RCC 7860 (cell line): ENCODE data around the gene ATP6V1C2.
A peak's percentile ranks its signal among the peaks of the same experiment; 100 is the strongest.
"Not testable (repeated sequence)": the region's sequence is repeated elsewhere in the genome, so short reads cannot be mapped to it uniquely, and the experiment has no call there.

Experiments used
- DNase-seq: peaks from one replicate; pipeline ENCODE4 v3.0.0-alpha.2; 2015; ENCODE audit warnings: low spot score
- FAIRE-seq: peaks from 2 replicates; lab custom pipeline; 2012; peaks lifted over from hg19 to GRCh38; lab: Jason Lieb, UNC

The ATP6V1C2 gene

DNA sequence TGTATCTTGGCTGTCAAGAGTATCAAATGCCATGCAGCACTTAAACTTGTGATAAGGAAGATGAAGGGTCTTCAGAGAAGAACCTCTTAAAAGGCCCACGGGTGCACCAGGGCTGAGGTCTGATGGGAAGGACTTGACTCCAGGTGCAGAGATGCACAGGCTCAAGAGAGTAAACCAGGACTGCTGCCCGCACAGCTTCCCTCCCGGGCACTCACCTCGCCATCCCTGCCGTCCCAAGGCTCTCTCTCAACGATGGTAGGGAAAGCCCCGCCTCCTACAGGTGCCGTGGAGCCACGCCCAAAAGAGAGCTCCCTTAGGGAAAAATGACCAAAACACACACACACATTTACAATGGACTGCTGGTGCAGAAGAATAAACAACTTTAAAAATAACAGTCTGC, 63.3 kb downstream of the ATP6V1C2 start:
- DNase-seq = no peak

DNA sequence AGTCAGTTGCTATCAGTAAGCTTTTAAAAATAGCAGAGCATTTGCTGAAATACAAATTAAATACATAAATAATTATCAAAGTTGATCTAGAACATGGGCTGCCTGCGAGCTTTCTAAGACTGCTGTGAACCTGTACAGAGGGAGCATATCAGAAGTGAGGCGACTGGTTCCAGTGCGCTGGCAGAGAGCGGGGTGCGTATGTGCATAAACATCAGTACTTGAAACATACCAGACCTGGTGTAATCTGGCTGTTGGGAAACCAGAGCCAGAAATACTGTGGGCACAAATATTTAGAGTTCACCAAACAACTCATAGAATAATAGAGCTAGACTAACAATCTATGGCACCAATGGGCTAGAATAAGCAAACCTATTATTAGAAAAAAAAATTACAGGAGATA, 63.8 kb downstream of the ATP6V1C2 start:
- DNase-seq (no peak), FAIRE-seq (no peak)

More for the DNA sequence above, 63.3 kb downstream of the ATP6V1C2 start:
- no peak for FAIRE-seq

DNA sequence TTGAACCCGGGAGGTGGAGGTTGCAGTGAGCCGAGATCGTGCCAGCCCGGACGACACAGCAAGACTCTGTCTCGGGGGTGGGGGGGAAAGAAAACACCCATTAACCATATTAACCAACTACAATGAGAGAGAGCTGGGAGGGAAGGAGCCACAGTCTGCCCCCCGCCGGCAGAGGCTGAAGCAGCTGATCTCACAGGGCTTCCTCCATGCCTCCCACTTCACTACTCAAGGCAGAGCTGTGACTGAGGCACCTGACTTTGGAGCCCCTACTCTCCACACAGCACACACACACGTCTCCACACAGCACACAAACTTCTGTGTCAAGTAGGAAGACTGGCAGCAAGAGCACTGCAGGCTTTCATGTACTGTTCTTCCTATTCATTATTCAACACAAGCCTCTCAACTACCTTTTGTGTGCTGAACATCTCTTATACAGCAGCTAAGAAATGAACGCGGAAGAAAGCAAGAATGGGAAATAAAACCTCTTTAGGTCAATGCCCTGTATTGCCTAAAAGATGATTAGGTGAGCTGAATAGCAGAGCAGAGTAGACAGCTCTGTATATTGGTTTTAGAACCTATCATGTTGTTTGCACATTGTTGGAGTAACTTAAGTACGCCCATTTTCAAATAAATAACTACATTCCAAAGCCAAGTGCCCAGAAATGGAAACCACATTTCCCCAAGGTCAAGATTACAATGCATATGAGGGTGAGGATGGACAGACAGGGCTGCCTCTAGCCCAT, 65.0 kb downstream of the ATP6V1C2 start:
- FAIRE-seq (no peak), DNase-seq (no peak)

DNA sequence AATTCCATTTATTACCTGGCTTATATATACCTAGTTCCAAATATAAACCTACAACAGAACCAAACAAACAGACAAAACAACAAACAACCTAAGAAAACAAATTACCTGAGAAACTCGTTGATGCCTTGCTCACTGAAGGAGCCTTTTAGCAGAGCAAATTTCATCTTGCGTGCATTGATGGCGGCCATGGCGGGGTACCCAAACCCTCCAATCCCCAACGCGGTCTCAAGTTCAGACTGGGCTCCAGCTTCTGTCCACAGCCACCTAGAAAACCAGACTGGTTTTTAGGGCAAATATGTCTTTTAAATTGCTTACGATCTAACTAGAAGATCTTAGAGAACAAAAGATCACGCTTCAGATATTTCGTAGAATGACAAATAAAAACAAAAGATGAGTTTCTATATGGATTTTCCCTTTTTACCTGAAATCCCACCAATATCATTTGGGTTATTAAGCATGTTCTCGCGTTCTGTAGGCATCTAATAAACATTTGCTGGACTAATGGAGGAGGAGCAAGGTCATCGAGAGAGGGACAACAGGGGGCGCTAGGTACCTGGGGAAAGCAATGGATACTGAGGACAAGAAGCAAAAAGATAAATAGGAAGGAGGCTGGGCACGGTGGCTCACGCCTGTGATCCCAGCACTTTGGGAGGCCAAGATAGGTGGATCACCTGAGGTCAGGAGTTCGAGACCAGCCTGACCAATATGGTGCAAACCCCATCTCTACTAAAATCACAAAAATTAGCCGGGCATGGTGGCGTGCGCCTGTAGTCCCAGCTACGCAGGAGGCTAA, 65.9 kb downstream of the ATP6V1C2 start:
- no peak for FAIRE-seq
- no peak for DNase-seq

DNA sequence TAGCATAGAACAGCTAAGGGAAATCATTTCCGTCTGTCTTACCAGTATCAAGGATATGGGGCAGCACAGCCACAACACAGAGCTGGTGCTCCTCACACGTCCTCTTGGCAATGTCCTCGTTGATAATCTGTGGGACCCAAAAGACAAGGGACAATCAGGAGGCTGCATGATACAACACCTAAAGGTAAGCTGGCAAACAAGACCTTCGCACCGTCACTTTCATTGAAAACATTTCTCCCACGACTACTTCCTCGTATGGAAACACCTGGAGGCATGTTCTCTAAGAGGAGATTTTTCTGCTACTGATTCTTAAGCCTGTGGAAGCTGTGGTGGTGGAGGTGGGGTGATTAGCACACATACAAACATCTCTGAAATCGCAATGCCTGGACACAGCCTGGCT, 67.4 kb downstream of the ATP6V1C2 start:
- DNase-seq (no peak), FAIRE-seq (no peak)

DNA sequence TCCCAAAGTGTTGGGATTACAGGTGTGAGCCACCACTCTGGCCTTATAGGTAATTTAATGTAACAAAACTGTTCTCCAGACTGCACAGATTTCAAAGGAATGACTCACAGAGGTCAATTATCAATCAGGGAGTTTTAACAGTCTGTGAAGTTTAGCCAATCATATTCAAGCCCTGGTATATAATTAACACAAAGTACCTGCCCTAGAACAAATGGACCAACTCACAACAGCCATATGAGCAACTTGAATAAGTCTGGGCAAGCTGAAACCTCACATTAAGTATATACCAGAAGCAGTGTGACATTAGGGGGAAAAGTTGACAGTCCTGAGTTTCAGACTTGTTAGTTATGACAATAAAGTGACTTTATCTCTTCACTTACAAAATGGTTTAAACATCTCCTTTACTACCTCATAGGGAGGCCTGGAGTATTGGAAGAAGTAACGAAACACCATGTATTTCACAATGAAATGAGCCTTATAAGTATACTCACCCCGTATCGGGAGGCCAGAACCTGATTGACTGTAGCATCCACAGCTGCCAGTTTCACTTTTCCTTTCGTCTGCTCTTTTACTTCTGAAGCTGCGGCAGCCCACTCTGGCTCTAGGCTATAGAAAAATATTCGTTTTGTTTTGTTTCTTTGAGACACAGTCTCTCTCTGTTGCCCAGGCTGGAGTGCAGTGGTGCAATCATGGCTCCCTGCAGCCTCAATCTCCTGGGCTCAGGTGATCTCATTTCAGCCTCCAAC, 69.0 kb downstream of the ATP6V1C2 start:
- FAIRE-seq (peak; percentile 79), DNase-seq (peak; percentile 58)

DNA sequence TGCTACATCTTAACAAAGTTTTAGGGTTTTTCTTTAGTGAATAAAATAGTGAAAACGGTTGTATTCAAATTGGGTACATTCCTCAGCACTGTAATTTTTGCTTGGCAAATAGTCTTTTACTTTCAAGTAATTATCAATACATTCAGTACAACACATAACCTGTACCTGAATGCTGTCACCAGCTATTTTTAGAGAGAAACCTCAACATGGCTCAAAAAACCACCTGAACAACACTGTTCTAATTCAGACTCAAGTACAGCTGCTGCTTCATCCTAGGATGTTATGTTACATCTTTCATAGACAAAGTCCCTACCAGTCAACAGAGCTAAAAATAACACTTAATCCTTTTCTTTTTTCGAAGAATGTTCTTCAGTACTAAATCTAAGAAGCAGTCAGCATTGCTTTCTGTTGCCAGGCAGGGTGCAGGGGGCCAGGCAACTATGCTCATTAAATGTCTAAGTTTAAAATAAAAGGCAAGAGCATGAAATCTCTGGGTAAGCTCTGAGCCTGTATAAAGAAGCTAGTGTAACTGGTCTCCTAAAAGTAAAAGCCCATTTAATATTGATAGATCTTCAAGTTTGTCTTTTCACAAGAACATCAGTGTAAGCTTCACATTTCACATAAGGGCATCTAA, 70.7 kb downstream of the ATP6V1C2 start:
- no peak for DNase-seq
- FAIRE-seq = no peak

DNA sequence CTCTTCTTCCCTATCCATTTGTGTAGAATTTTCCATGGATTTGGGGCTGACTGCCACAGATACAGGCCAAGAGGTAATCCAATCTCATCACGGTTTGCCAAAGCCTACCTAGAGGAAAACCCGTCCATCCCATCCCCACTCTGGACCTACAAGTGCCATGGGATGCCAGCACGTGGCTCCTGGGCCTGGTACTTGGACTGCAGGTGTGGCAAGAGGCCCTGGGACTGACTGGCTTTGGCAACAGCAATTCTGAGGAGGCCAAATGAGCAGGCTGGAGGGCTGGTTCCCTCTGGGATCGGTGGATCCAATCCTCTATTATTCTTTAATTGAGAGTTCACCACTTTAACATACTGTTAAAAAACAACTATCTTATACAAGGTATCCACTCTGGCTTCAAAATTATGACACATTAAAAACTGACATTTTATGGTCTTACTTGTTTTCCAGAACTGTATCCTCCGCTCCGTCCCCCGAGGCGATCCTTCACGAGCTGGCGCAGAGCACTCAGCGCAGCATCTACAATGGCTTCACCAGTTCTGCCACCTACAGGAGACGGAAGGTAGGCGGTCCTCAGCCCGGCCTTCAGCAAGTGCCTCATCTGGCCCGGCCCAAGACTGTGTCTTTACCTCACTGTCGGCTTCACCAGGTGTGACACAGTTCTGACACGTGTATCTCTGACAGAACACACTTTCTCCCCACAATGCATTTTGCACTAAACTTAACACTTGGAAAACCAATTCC, 71.4 kb downstream of the ATP6V1C2 start:
- DNase-seq = no peak
- FAIRE-seq = no peak

DNA sequence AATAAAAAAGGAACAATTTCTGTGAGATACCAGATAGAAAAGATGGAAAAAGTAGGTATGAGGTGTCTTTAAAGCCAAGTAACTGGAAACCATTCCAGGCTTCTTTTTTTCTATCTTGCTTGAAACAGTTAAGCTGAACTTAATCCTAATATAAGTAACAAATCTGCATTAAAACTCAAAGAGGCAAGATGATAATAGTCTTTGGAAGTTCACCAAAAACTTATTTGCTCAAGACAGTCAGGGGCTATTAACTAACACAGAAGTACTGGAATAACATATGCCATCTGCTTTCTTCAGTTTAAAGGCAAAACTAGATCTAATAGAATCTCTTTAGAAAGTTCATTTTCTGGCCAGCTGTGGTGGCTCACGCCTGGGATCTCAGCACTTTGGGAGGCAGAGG, 72.4 kb downstream of the ATP6V1C2 start:
- DNase-seq = no peak
- FAIRE-seq = no peak

DNA sequence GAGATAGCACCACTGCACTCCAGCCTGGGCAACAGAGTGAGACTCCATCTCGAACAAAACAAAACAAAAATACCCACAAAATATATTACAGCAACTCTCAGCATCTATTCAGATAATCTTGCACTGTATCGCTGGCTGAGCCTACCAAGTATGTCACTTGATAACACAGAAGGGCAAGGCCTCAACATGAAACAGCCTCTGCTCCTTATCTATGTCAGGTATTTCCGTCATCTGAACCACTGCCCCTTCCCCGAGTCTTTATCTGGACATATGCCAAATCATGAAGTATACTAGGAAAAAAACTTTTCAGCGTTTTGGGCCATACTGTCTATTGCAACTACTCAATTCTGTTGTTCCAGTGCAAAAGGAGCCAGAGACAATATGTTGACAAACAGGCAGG, 73.4 kb downstream of the ATP6V1C2 start:
- FAIRE-seq = no peak
- DNase-seq = no peak

DNA sequence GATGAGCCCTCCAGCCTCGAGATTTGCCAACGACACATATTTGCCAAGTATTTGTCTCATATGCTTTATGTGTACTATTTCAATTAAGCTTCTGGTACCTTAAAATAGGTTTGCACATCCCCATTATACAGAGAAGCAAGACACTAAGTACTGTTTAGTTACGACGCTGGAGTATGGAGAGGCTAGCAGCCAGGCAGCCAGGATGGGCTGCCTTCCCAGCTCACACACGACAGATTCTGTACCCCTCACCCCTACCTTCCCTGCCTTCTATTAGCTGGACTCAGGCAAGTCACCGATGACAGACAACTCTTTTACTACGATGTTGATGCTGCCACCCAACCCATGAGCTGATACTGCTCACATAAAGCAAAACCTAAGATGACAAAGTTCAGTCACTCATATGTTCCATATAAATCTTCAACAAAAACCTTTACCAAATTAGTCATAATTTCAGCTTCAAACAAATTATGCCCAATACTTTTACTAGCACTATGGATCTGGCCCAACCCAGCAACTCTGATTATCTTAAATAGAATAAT, 74.1 kb downstream of the ATP6V1C2 start:
- DNase-seq = no peak
- FAIRE-seq = no peak

DNA sequence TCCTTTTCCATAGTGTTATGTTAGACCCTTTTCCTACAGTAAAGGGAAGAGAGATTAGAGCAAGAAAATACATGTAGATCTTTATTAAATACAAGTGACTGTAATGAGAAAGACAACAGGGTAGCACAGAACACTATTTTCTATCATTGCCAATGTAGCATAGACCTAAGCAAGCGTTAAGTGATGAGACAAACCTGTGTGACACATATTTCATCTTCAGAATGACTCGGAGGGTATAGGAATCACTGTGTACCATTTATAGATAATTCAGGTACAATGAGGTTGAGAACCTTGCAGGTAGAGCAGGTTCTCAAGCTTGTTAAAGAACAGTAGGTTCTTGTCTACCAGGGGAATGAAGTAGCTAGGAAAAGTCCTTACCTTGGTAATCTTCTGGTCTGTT, 75.3 kb downstream of the ATP6V1C2 start:
- DNase-seq (no peak), FAIRE-seq (no peak)

DNA sequence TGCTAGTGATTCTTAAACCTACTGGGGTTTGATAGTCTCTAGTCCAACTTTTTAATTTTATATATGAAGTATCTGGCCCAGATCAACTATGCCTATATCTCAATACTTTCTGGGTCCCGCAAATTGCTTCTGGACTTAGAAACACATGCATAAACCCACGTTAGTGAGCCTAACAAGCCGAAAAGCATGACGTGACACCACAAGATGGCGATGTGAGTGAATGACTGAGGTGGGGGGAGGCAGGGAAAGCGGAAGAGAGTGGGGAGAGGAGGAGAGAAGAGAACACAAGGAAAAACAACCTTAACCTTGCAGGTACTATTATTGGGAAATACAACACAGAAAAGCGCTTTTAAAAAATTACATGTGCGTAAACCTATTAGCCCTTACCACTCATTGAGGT, 77.4 kb downstream of the ATP6V1C2 start:
- no peak for FAIRE-seq
- DNase-seq = no peak

DNA sequence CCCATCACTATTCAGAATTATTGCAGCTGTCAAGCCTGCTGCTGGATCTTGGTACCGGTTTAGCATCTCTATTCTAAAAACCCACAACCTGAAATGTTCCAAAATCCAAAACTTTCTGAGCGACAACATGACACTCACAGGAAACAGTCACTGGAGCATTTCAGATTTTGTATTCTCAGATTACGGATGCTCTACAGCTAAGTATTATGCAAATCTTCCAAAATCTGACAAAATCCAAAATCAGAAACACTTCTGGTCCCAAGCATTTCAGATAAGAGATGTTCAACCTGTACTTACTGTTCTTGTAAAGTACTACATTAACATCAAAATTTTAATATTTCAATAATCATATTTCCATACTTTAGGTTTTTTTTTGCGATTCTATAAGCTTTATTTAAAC, 78.7 kb downstream of the ATP6V1C2 start:
- DNase-seq (no peak), FAIRE-seq (no peak)

DNA sequence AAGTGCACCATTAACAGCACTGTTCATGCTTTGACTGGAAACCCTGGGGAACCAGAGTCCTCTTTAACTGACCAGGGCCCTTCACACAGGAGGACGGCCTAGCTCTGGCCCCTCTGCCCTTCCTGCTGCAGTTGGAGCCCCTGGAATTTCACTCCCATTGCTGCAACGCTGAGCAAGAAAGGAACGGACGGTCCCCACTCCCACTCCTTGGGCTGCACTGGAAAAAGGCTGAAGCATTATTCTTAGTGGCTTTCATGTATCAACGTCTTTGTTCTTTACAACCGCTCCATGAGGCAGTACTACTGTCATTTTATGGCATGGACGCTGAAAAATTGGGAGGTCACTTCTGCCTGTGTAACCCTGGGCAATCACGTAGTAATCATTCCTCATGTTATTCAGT, 81.2 kb downstream of the ATP6V1C2 start:
- FAIRE-seq (no peak), DNase-seq (no peak)

DNA sequence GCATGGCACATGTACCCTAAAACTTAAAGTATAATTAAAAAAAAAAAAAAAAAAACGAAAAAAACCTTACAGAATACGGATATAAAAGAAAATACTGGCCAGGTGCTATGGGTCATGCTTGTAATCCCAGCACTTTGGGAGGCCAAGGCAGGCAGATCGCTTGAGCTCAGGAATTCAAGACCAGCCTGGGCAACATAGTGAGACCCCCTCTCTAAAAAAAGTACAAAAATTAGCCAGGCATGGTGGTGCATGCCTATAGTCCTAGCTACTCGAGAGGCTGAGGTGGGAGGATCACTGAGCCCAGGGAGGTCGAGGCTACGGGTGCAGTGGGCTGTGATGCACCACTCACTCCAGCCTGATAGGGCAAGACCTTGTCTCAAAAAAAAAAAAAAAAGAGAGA, 84.6 kb downstream of the ATP6V1C2 start:
- DNase-seq, FAIRE-seq: not testable (repeated sequence)

DNA sequence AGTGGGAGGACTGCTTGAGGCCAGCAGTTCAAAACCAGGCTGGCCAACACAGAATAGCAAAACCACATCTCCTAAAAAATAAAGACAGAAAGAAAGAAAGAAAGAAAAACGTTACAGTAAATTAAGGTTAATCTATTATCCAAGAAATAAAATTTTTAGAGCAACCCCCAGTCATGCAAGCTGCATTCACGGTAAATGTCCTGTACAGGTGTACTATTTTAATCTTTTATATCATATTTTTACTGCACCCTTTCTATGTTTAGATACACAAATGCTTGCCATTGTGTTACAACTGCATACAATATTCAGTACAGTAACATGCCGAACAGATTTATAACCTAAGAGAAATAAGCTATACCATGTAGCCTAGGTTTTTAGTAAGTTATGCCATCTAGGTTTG, 85.1 kb downstream of the ATP6V1C2 start:
- no peak for FAIRE-seq
- no peak for DNase-seq

DNA sequence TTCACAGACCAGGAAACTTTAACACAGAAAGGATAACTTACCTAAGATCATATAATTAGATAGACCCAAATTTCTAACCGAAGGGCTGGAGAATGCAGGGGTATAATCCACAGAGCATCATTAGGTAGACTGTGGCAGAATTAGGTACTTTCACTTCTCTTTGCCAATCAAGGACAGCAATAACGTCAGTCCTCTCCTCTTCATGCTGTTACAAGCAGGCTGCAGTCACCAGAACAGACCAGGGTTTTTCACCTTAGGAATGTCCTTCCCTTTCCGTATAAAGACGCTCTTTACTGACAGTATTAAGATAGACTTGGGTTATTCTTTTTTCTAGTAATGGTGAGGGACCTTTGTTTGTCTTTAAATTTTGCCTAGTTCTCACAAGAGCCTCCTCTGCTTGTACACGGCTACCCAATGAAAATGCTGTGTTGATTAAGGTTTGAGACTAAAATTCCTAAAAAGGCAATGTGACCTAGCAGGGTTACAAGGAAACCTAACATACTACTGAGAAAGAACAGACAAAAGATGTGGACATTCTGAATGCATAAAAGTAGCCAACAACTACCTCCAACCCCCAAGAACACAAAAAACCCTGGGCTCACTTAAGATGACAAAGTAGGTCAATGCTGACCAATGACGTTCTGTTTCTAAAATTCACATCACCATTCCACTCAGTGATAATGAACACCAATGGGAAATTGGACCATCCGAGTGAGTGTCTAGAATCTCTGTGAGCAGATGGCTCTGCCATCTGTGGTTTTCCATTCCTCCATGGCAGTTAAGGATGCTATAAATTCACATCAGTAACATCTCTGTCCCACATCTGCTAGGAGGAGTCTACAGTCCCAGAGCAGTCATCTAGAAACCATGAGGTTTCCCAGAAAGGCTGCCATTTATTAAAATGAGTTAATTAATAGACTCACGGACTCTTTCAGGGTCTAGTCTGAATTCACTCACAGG, 89.1 kb downstream of the ATP6V1C2 start:
- DNase-seq (no peak), FAIRE-seq (no peak)

DNA sequence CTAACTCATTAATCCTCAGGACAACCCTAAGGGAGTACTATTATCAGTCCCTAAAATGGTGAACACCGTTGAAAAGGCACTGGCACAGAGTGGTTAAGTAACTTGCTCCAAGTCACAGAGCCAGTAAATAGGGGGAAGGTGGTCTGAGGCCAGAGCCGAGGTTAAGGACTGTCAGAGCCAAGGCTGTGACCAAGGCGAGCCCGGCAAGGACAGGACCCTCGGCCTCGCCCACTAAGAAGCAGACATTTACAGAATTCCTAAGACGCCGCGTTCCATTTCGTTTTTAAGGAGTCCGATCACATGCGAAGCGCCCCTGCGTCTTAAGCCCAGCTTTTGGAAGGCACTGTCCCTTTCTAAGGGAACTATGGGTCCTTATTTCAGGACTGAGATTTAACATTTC, 90.1 kb downstream of the ATP6V1C2 start:
- no peak for DNase-seq
- FAIRE-seq = no peak
